GM18499 (cell line): Measurements from ENCODE around the gene CCDC127.
"Not testable (repeated sequence)": the region's sequence is repeated elsewhere in the genome, so short reads cannot be mapped to it uniquely, and the experiment has no call there.

Experiments used
- ATAC-seq: cut with Tn5 transposase; IDR thresholded peaks from one replicate; pipeline ENCODE4 v1.9.1; 2021; ENCODE audit warnings: moderate number of reproducible peaks; ENCODE audit not compliant: insufficient read depth, unreplicated experiment

The CCDC127 gene

DNA sequence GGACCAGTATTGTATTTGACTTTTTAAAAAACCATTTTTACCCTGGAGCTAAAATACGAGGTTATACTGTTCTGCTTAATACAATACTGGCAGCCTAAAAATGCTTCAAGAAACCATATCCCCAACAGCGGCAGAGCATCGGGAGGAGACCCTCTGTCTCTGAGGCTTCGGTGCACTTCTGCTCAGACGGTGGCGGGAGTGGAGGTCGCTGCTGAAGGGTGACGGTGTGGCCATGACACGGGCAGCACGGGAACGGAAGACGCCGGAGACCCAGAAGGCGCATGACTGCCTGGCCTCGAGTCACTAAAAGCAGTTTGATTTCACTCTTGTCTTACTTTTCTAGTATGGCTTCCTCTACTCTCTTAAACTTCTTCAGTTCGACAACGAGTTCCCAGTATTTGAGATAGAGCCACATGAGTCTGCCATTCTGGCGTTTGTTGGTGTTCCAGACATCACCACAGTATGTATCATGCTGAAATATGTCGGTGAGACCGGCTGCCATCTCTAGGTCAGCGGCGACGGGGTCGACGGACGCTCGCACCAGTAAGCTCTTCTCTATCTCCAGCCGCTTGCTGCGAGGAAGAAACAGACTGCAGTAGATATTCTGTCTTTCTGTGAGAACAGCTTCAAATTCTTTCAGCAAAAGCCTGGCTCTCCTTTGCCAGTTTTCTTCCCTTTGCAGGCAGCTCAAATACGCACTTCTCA is 12.8 kb downstream of the CCDC127 start:
- ATAC-seq = no peak

DNA sequence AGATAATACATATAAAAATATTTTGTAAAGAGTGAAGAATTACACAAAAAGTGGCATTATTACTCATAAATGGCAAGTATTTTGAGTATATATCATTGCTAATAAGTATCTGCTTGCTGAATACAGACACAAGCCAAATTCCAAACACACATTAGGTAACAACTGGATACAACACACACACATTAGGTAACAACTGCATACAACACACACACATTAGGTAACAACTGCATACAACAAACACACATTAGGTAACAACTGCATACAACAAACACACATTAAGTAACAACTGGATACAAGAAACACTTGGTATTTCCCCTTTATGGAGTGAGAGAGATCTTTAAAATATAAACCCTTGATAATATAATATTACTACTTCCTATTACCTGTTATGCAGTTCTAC is 13.5 kb downstream of the CCDC127 start:
- ATAC-seq = no peak

DNA sequence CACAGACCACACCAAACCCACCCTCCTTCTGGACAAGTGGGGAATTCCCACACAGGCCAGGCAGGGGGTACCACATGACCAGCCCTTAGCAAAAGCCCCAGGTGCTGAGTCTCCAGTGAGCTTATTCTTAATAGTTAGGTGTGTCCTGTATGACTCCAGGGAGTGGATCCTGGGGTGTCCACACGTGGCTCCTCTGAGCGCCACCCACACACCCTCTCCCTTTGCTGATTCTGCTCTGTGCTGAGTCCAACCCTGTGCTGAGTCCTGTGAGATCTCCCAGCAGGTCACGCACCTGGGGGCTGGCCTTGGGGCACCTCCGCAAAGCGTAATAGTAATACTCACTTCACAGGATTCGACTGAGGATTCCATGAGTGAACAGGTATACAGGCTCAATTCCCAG is 14.0 kb downstream of the CCDC127 start:
- ATAC-seq = no peak

DNA sequence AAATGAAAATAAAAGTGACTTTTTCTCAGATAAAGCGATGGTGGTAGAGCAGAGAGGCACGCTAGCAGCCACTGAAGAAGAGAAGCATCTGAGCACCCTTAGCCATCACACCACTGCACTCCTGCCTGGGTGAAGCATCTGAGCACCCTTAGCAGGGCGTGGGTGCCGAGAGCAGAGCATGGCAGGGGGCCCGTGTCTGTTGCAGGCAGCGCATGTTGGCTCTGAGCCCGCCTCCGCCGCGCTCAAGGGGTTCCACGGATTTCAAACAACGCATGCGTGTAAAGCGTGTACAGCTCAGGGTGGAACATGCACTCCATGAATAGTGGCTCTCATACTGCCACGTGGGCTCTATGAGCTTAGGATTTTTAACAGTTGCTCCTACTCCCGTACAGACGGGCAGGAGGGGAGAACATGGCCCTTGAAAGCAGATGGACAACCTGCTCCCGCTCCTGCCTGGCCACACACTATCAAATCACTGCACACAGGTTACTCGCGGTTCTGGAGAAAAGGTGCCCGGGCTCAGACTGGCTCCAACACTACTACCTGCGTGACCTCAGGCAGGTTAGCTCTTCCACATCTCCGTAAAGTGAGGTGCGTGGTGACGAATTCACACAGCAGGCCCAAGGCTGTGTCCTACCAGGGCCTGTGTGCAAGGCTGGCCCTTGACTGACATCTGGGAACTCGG is 14.6 kb downstream of the CCDC127 start:
- ATAC-seq = no peak

DNA sequence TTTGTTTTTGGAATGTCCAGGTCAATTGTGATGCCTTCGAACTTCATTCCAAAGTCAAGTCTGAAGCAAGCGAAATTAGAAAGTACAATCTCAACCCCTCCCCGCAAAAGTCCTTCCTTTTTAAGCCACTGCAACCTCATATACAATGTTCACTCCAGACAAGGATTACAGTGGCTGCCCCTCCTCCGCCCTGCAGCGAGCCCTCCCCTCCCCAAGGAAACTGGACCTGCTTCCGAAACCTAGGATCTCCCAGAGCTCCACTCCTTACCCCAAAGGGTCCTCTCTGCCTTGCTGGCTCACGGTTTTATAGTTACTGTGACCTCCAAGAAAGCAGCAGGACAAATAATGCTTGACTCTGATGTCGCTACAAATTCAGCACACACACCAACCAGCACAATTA is 16.3 kb downstream of the CCDC127 start:
- ATAC-seq = no peak

DNA sequence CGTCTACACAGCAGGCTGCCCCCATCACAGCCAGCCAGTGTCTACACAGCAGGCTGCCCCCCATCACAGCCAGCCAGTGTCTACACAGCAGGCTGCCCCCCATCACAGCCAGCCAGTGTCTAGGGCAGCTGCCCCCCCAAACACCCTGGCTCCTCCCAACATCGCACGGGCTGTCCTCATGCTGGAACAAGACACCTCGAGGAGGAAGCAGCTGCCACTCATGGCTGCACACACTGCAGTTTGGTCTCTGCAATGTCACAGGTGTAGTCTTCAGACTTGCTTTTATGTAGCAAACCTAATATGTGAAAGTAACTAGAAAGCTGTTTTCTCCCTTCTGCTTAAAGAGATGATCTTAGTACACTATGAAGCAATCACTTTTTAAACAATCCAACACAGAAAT is 17.0 kb downstream of the CCDC127 start:
- no peak for ATAC-seq

DNA sequence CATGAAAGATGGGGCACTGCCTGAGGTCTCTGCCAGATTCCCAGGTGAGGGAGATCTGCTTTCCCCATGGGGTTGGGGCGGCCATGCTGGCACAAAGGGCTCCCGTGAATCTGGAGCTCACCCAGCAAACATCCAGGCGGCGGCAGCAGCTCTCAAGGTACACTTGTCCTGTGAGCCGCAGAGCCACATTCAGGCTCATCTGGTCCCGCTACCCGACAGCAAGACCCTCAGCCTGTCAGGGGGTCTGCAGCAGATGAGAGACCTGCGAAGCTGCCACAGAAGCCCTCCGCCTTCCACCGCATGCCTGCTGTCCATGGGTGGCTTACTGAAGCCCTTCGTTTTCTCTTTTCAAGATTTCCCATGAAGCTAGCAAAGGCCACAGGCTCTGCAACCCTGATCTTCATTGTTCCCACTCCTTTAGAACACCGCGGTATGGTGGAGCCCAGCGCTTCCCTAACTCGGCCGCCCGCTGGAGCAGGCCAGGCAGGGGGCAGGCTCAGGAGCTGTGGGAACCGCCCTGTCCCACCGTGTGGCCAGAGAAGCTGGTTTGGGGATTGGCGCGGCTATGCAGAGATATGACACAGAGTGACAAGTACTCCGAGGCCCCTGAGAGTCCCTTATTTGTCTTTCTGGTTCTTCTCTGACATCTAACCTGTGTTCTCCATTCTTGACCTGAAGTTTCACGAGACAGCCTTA is 17.9 kb downstream of the CCDC127 start:
- ATAC-seq = no peak

DNA sequence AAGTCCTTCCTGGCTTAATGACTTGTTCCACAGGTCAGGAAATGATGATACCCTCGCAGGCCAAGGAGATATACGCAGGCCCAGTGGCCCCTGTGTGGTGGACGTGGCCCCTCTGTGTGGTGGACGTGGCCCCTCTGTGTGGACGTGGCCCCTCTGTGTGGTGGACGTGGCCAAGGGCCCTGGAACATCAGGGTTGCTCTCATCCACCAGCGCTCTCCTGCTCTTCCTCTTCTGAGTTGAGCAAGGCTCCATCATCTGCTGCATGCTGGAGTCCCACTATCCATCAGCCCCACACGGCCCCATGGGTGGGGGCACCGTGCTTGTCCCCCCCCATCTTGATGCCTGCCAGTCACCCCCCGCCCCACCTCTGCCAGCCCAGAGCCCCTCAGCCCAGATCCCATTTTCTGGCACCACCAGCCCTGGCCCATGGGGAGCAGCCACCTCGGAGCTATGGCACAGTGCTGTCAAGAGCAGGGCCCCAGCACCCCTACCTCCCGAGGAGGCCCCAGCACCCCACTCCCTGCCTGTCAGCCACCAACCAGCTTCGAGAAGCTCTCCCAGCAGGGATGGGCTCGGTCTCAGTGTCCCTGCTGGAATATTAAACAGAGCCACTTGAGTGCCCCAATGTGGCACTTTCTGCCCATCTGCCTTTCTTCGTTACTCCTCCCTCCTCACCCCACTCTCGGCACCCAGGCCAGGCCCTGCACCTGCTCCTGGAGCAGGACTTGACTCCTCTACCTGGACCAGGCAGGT is 18.6 kb downstream of the CCDC127 start:
- ATAC-seq = no peak

DNA sequence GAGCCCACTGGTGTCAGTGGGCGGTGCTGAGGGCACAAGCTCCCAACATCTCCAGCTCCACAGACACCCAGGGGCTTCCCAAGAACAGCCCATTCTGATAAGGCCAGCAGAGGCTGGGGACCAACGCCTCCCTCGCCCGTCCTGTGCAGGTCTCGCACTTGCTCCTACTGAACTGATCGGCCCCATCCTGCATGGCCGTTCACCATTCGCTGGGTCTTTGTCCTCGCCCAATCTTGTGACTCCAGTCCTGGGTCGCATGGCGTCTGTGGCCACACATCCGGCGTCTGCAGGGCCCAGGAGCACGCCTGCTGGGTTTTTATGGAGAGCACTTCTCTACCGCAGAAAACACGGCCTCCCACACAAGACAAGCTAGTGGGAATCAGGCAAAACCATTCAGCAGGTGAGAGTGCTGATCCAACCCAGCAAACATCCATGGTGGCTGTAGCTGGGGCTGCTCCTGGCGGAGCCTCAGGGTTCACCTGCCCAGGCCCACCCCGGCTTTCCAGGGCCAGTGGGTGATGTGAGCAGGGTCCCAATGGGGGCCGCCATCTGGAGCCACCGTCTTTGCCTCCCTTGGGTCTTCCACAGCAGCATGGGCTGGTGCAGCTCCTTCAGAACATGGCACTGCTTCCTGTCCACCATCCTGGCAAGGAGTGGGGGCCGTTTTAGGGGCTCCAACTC is 19.3 kb downstream of the CCDC127 start:
- no peak for ATAC-seq

DNA sequence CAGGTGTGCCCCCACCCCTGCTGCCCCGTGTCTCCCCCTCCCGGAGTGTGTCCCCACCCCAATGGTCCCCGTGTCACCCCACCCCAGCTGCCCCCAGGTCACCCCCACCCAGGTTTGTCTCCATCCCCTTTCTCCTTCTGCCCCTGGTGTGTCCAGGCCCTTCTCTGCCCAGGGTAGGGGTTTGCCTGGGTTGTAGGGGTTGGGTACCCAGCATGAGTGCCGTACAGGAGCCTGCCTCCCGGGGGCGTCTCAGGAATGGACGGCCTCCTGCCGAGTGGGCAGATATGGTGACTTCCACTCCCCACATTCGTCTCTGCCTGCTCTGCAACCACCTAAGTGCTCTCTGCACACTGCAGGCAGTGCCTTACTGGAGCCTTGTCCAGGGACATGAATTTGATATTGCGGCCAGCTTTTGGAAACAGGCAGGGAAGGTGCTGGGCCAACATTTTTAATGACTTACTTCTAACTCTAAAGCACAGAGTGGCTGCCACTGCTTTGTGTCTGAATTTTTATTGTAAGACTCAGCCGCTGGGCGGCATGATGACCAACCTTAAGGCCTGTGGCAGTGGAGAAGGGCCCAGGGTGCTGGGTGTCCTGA is 20.0 kb downstream of the CCDC127 start:
- ATAC-seq = no peak

DNA sequence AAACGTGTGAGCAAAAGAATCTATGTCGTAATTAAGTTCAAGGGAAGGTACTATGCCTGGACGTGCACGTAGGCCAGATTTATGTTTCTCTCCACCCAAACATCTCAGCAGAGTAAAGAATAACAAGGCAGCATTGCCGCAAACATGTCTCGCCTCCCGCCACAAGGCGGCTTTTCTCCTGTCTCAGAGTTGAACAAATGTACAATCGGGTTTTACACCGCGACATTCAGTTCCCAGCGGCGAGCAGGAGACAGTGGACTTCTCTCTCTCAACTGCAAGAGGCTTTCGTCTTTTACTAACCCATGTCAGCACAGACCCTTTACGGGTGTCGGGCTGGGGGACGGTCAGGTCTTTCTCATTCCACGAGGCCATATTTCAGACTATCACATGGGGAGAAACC is 20.9 kb downstream of the CCDC127 start:
- not testable (repeated sequence) for ATAC-seq

DNA sequence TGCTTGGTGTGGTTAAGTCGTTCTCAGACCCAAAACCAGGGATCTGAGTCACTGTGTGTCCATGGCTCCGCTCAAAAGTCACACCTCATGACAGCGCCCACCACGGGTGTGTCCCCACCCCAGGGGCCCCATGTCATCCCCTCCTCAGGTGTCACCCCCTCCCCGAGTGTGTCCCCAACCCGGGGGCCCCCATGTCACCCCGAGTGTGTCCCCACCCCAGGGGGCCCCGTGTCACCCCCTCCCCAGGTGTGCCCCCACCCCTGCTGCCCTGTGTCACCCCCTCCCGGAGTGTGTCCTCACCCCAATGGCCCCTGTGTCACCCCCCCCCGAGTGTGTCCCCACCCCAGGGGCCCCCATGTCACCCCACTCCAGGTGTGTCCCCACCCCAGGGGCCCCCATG is 21.6 kb downstream of the CCDC127 start:
- no peak for ATAC-seq

DNA sequence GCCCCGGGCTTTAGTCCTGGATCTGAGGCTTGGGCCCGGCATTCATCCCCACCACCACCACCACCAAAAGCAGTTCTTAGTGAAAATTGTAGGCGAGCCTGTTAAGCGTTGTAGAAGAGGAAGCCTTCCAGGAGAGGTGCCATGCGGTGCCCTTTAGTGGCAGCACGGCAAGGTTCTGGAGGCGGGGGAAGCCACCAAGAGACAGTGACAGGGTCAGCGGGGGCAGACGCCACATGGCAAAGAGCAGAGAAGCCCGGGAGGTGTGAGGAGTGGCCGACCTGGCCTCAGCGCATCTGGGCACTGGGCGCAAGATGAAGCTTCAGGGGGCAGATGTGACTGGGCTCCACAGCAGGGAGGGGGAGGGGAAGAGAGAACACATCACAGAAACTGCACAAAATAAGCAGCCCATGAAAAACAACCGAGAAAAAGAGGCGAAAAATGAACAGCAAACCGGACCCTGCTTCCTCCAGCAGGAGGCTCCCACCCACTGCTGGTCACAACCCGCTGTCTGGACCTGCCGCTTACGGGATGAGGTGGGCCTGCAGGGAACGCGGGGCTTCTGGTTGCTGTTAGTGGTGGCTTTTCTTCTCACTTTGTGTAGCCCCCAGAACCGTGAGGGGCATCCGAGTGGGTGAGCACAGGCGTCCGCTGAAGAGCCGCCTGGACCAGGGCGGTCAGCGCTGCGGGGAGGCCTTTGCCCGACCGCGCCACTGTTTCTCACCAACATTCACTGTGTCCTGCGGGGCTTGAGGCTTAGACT is 22.4 kb downstream of the CCDC127 start:
- no peak for ATAC-seq

DNA sequence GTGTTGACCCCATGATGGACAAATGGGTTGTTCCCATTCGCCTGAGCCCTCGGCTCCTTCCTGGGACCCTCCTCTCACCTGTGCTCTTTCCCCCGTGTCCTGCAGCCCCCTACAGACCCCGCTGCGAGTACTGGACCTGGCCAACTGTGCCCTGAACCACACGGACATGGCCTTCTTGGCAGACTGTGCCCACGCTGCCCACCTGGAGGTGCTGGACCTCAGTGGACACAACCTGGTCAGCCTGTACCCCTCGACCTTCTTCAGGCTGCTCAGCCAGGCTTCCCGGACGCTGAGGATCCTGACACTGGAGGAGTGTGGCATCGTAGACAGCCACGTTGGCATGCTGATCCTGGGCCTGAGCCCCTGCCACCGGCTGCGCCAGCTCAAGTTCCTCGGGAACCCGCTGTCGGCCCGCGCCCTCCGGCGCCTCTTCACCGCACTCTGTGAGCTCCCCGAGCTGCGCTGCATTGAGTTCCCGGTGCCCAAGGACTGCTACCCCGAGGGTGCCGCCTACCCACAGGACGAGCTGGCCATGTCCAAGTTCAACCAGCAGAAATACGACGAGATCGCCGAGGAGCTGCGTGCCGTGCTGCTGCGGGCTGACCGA is 23.2 kb downstream of the CCDC127 start:
- no peak for ATAC-seq

DNA sequence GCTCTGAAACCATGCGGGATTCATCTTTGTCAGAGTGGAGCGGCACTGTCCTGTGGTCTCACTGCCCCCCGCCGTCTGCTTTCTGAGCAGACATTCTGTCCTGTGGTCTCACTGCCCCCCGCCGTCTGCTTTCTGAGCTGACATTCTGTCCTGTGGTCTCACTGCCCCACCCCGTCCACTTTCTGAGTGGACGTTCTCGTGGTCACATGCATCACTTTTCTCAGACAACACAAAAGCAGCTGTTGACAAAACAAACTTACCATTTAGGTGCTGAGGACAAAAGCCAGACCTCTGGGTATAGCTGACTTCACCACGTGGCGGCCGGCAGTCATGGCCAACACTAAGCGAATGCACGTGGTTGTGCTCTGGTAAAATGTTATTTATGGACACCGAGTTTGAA is 23.9 kb downstream of the CCDC127 start:
- ATAC-seq = no peak

DNA sequence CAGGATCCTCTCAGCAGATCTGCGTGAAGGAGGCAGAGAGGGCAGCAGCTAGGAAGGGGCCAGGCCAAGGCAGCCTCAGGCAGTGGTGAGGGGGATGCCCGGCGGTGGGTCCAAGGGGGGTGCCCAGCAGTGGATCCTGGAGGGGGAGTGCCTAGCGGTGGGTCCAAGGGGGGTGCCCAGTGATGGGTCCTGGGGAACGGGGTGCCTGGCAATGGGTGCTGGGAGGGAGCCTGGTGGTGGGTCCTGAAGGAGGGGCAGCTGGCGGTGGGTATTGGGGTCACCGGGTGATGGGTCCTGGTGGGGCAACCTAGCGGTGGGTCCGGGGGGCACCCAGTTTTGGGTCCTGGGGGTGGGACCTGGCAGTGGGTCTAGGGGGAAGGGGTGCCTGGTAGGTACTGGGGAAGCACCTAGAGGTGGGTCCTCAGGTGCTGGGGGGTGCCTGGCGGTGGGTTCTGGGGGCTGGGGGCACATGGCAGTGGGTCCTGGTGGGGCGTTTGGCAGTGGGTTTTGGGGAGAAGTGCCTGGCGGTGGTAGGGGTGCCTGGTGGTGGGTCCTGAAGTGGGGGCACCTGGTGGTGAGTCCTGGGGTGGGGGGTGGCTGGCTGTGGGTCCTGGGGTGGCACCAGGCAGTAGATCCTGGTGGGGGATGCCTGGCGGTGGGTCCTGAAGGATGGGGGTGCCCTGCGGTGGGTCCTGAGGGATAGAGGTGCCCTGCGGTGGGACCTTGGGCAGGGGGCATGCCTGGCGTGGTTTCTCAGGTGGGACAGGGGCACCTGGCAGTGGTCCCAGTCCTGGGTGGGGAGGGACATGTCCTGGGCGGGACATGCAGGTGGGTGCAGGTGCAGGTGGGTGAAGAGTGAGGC is 24.8 kb downstream of the CCDC127 start:
- ATAC-seq = no peak

DNA sequence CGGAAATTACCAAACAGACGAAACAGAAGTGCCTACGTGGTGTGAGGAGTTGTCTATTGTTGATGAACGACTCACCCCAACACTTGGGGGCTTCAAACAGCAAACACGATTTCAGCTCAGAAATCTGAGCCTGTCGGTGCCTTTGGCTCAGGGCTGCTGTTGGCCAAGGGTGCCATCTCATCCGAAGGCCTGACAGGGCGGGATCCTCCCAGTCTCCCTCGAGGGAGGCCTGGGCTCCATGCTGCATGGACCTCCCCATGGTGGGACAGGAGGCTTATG is 25.3 kb downstream of the CCDC127 start:
- ATAC-seq = no peak
